ENCODE results near the gene OR4Q2. TPM values are rescaled to one million over a fixed set of nuclear protein-coding genes. Genes with fewer than 3 reads are reported as not detected.
"Not testable (repeated sequence)": the region's sequence is repeated elsewhere in the genome, so short reads cannot be mapped to it uniquely, and the experiment has no call there.

OR4Q2 gene
- not detected in 2 replicates for total RNA-seq (2014; rRNA removed; shearing (Covaris generic))
- not detected in 2 replicates for polyA plus RNA-seq (2014; cell fraction: nucleus; rRNA removed)

DNA sequence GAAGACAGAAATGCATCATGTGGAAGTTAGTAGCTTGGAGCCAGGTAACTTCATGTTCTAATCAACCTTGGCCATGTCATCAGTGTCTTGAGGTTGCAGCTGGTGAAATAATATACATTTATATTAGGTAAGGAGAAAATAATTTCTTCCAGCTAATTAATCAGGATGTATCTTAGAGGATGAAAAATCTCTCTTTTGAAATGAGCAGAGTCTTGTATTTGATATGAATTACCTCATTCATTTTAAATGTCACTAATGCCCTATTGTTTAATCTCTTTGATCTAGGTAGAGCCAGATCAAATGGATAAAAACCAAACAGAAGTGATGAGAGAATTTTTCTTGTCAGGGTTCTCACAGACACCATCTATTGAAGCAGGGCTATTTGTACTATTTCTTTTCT lies at the start of gene OR4Q2:
TSS of gene OR4Q2 (plus strand) at position 301 of the 400 bp plus-strand sequence.
- DNase-seq (ENCODE audit: extremely low read depth, low read depth): no peak

DNA sequence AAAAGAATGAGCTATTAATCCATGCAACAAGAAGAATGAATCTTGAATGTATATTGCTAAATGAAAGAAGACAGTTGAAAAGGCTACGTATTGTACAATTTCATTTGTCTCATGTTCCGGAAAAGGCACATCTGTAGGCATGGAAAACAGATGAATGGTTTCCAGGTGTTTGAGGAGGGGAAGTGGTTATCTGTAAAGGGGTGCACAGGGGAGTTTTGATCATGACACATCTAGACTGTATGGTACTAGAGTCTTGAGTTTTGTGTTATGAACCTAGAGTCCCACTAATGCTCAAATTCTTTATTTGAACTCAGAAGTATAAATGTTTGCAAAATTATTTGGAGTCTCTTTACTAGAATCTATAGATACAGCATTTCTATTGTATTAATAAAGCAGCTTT lies 32.2 kb upstream of the OR4Q2 start:
- DNase-seq (ENCODE audit: extremely low read depth, low read depth): not testable (repeated sequence)

DNA sequence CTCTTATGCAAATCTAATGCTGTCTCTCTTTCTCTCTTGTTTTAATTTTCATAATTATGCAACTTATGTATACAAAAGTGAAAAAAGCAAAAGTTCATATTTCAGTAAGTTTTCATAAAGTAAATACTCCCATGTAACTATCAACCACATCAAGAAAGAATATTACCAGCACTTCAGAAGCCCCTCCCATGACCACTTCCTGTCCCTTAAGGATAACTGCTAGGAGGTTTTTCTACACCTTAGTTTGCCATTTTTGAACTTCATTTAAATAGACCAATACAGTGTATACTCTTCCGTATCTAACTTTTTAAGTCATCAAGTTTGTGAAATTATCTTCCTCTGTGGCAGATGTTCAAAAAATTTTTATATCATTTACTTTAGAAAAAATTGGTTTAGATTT lies 27.1 kb upstream of the OR4Q2 start:
- DNase-seq (ENCODE audit: extremely low read depth, low read depth): no peak

DNA sequence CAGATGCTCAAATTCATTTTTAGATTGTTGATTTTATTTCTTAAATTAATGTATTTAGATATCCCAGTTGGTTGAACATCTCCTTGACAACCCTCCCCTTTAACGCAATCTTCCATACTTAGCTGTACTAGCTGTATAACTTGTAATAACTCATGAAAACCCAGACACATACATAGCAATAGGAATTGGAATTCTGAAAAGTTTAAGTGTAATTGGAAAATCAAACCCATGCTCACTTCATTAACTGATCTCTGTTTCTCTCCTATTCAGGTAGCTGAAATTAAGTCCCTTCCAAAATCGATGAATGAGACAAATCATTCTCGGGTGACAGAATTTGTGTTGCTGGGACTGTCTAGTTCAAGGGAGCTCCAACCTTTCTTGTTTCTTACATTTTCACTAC lies 26.7 kb upstream of the OR4Q2 start, which contains the start of gene OR4K15:
TSS of gene OR4K15 (plus strand) at position 301 of the 400 bp plus-strand sequence. CDS start at position 301, 0 bp downstream.
- no peak for DNase-seq (ENCODE audit: extremely low read depth, low read depth)

DNA sequence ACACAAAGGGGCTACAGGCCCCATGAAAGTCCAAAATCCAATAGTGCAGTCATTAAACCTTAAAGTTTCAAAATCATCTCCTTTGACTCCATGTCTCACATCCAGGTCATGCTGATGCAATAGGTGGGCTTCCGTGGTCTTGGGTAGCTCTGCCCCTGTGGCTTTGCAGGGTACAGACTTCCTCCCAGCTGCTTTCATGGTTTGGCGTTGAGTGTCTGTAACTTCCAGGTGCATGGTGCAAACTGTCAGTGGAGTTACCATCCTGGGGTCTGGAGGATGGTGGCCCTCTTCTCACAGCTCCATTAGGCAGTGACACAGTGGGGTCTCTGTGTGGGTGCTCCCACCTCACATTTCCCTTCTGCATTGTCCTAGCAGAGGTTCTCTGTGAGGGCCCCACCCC lies 8.5 kb upstream of the OR4Q2 start:
- DNase-seq (ENCODE audit: extremely low read depth, low read depth): no peak

DNA sequence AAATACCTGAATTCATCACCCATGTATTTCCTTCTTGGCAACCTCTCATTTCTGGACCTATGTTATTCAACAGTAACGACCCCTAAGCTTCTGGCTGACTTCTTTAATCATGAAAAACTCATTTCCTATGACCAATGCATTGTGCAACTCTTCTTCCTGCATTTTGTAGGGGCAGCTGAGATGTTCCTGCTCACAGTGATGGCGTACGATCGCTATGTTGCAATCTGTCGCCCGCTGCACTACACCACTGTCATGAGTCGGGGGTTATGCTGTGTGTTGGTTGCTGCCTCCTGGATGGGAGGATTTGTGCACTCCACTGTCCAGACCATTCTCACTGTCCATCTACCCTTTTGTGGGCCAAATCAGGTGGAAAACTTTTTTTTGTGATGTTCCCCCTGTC lies 356 bp downstream of the OR4Q2 start:
- no peak for DNase-seq (ENCODE audit: extremely low read depth, low read depth)

DNA sequence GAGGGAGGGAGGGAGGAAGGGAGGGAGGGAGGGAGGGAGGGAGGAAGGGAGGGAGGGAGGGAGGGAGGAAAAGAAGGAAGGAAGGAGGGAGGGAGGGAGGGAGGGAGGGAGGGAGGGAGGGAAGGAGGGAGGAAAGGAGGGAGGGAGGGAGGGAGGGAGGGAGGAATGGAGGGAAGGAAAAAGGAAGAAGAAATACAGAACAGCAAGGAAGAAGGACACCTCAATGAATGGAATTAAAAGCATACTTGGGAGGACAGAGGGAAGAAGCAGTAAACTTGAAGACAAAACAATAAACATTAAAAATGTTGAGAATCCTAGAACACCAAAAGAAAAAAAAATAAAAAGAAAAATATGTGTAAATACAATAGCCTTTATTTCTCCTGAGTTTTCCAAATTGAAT lies 6.2 kb downstream of the OR4Q2 start:
- no peak for DNase-seq (ENCODE audit: extremely low read depth, low read depth)

DNA sequence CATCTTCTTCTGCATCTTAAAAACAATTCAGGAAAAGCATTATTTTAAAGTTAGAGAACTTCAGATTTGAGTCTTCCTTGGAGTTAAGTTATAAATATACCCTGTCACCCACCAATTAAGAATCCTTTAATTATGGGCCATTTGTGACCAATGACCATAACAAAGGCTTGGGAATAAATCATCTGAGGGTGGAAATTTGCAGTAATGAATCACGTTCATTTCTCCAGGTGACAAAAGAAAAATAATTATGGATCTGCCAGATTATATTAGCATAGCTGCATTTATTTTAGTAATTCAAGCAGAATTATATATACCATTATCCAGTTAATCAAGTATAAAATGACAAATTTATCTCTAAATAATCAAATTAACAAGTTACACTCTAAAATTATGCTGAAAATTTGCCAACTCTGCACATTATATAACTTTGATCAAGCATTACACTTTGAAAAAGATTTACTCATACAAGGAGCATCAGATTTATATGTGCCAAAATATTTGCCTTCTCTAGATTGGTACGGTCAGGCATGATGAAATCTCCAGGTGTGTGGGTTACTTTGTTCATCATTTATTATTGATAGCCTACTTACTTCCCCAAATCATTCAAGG lies 17.4 kb downstream of the OR4Q2 start, which contains the start of gene OR4K14:
TSS of gene OR4K14 (minus strand) at position 51 of the 609 bp plus-strand sequence. CDS start 4,114 bp downstream, outside the sequence.
- no peak for DNase-seq (ENCODE audit: extremely low read depth, low read depth)

DNA sequence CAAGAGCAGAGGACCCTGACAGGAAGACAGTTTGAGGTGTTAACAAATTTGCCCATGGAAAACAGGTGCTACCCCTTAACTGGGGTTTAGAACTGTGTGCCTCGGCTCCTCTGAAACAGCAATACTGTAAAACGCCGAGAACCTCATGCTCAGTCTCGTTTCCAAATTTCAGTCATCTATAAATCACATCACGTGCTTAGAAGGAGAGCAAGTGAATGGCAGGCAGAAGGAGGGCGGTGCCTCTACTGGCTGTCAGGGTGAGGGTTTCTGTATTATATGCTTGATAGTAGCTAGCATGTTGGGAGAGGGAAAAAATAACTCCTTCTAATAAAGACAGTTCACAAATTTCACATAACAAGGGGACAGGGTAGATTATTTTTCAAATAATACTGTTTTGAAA lies 29.1 kb downstream of the OR4Q2 start:
- no peak for DNase-seq (ENCODE audit: extremely low read depth, low read depth)

DNA sequence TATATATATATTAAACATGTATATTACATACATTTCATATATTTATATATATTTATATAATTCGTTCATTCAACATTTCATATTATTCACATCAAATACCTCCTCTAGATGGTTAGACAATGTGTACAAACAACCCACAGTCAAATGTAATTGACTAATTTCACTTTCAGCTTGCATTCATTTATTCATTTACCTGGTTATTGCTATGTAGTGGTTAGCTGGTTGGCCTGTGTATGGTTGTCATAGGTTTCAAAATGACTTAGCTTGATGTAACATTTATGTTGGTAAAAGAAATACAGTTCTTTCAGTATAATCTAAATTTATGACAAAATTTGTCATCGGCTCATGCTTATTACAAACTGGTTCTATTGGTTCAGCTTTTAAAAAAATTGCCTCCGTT lies 33.5 kb downstream of the OR4Q2 start:
- DNase-seq (ENCODE audit: extremely low read depth, low read depth): no peak

DNA sequence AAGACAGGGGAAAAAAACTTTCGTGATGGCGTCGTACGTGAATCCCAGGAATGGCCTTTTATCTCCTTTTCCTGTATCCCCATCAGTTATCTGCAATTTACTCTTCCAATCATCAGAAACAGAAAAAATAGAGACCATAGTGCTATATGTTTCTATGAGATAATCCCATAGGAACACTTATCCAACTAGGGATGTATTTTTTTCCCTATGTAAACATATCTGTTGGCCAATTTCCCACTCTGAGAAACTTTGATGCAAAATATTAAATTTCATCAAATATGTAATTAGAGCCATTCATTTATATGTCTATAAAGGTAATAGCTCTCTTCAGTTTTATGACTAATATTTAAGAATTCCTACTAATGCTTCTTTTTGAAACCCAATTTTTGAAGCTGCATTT lies 34.0 kb downstream of the OR4Q2 start, which contains the start of gene OR4K13:
TSS of gene OR4K13 (minus strand) at position 101 of the 400 bp plus-strand sequence. CDS start 1,280 bp downstream, outside the sequence.
- no peak for DNase-seq (ENCODE audit: extremely low read depth, low read depth)

DNA sequence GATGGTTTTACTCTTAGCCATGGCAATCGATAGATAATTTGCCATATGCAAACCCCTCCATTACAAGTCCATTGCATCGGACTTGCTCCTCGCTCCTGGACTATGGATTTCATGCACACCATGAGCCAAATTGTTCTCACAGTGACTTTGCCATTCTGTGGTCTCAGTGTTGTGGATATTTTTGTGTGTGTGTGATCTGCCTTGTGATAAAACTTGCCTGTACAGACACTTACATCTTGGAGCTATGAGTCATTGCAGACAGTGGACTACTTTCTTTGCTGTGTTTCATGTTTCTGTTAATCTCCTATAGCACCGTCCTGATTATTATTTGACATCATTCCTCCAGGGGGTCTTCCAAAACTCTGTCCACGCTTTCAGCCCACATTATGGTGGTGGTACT lies 42.3 kb downstream of the OR4Q2 start:
- no peak for DNase-seq (ENCODE audit: extremely low read depth, low read depth)

DNA sequence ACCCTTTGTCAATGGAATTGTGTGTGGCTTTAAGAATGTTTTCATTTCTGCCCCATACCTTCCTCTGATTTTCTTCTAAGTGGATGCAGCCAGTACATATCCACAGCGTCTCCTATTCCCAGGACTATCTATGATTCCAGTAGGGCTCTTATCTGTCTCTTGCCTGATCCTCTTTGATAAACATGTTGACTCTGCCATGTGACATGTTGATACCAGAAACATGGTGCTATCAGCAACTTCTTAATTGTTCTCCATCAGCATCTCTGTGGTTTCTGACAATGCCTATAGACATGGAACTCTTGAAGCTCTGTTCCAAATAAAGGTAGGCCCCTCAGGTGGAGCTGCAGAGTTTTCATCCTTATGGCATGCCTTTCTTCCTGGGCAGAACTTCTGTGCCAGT lies 46.2 kb downstream of the OR4Q2 start:
- no peak for DNase-seq (ENCODE audit: extremely low read depth, low read depth)

Other genes starting within 250 kb of the OR4Q2 start
- gene OR4M1, start 228.7 kb upstream of the OR4Q2 start, total RNA-seq (2014; rRNA removed; shearing (Covaris generic)): not detected in 2 replicates
- not detected in 2 replicates for gene OR4N2, start 198.4 kb upstream of the OR4Q2 start, total RNA-seq (2014; rRNA removed; shearing (Covaris generic))
- not detected in 2 replicates for gene OR4K2, start 127.0 kb upstream of the OR4Q2 start, total RNA-seq (2014; rRNA removed; shearing (Covaris generic))
- not detected in 2 replicates for gene OR4K5, start 81.6 kb upstream of the OR4Q2 start, total RNA-seq (2014; rRNA removed; shearing (Covaris generic))
- not detected in 2 replicates for gene OR4K1, start 71.2 kb upstream of the OR4Q2 start, total RNA-seq (2014; rRNA removed; shearing (Covaris generic))
- gene OR4K15, start 26.6 kb upstream of the OR4Q2 start, total RNA-seq (2014; rRNA removed; shearing (Covaris generic)): not detected in 2 replicates
- not detected in 2 replicates for gene OR4K14, start 17.1 kb downstream of the OR4Q2 start, total RNA-seq (2014; rRNA removed; shearing (Covaris generic))
- gene OR4K13, start 33.9 kb downstream of the OR4Q2 start, total RNA-seq (2014; rRNA removed; shearing (Covaris generic)): 0.02 TPM in 1 of 2 replicates, not detected in the other
- not detected in 2 replicates for gene OR4L1, start 57.9 kb downstream of the OR4Q2 start, total RNA-seq (2014; rRNA removed; shearing (Covaris generic))
- gene OR4K17, start 108.6 kb downstream of the OR4Q2 start, total RNA-seq (2014; rRNA removed; shearing (Covaris generic)): not detected in 2 replicates
- not detected in 2 replicates for gene OR4N5, start 136.7 kb downstream of the OR4Q2 start, total RNA-seq (2014; rRNA removed; shearing (Covaris generic))
- gene OR11G2, start 188.7 kb downstream of the OR4Q2 start, total RNA-seq (2014; rRNA removed; shearing (Covaris generic)): not detected in 2 replicates
- gene OR11H6, start 221.5 kb downstream of the OR4Q2 start, total RNA-seq (2014; rRNA removed; shearing (Covaris generic)): not detected in 2 replicates
- gene OR11H7, start 226.8 kb downstream of the OR4Q2 start, total RNA-seq (2014; rRNA removed; shearing (Covaris generic)): not detected in 2 replicates
- gene OR11H4, start 237.1 kb downstream of the OR4Q2 start, total RNA-seq (2014; rRNA removed; shearing (Covaris generic)): not detected in 2 replicates